Left ventricle myocardium inferior (tissue), 1 donor: Measurements from ENCODE around the gene ESYT2. TPM values are rescaled to one million over a fixed set of nuclear protein-coding genes. Genes with fewer than 3 reads are reported as not detected.

ENCODE experiments used
- DNase-seq: peaks from one replicate; pipeline ENCODE4 v3.0.0-alpha.2; 2020
- H3K27ac ChIP-seq: fragments of 200-600 bp; replicated peaks from 2 replicates; pipeline ENCODE4 v1.8.0; 2021
- H3K27me3 ChIP-seq: fragments of 200-600 bp; 2 replicates; pipeline ENCODE4 v1.8.0; 2021; ENCODE audit warnings: low read depth
- H3K36me3 ChIP-seq: fragments of 200-600 bp; 2 replicates; pipeline ENCODE4 v1.8.0; 2021
- H3K4me1 ChIP-seq: fragments of 200-600 bp; 2 replicates; pipeline ENCODE4 v1.8.0; 2021
- H3K4me3 ChIP-seq: fragments of 200-600 bp; 2 replicates; pipeline ENCODE4 v1.8.0; 2021; ENCODE audit warnings: mild to moderate bottlenecking, moderate library complexity
- H3K9me3 ChIP-seq: fragments of 200-600 bp; replicated peaks from 2 replicates; pipeline ENCODE4 v1.8.0; 2021
- CTCF ChIP-seq: fragments of 200-600 bp; IDR thresholded peaks from 2 replicates; pipeline ENCODE4 v1.8.0; 2021; ENCODE audit warnings: antibody characterized with exemption, mild to moderate bottlenecking, borderline replicate concordance
- intact Hi-C: fragments of 100-400 bp; cut with micrococcal nuclease; formaldehyde crosslinking; loops from one replicate; pipeline ENCODE4 v1.11.0; 2022
- total RNA-seq: library from RNA; stranded (reverse); fragmentation: NEBNext Ultra II Directional; extraction: Animal tissue kit (Norgen Biotek cat#: 25700); gene quantifications from one replicate; pipeline ENCODE4 v1.2.1, GENCODE V29; 2021
- donor health status: DM: no; HTN: yes; CAD: no; lungs with severe emphysema.

Gene ESYT2
- total RNA-seq, 1 donor from 2014 or later, result 41.1 TPM

DNA sequence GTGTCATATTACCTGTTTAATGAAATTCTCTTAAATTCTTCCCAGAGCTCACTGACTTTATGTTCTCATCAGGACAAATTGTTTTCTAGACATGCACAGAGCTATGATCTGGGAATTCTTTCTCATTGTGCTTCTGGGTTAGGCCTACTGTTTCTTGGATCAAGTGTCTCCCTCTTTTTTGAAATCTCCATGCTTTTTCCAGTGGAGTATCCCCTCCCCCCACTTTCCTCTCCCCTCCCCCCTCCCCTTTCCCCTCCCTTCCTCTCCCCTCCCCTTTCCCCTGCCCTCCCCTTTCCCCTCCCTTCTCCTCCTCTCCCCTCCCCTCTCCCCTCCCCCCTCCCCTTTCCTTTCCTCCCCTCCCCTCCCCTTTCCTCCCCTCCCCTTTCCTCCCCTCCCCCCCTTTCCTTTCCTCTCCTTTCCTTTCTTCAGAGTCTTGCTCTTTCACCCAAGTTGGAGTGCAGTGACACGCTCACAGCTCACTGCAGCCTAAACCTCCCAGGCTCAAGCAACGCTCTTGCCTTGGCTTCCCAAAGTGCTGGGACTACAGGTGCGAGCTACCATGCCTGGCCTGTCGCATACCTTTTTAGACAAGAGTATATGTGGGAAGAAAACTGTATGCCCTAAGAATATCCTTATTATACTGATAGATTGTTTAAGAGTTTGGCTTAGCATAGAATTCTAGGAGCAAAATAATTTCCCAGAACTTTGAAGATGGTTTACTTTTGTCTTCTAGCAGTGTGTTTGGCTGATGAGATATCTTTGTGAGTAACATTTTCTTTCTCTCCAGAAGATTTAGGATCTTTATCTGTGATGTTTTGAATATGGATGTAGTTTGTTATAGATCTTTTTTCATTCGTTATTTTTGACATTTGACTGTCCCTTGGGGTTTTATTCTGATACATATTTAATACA, 29.5 kb upstream of the ESYT2 start:
- Histone ChIP-seq H3K36me3 (no peaks in the 10 kb centered on the region), H3K4me3 (no peak overlapping the region), H3K4me1 (peaks cover 73% of the 10 kb centered on the region), H3K9me3 (no peaks in the 10 kb centered on the region), H3K27me3 (no peaks in the 10 kb centered on the region), H3K27ac (peak overlapping the region; percentile 97)
- intact Hi-C loops, result no loop called here
- TF ChIP-seq CTCF, result no peak
- no peak for DNase-seq

- Histone ChIP-seq H3K9me3 (no peaks in the 10 kb centered on the region), H3K27me3 (no peaks in the 10 kb centered on the region), H3K4me1 (peaks cover 74% of the 10 kb centered on the region), H3K4me3 (peak overlapping the region; percentile 99), H3K27ac (peak overlapping the region; percentile 97), H3K36me3 (no peaks in the 10 kb centered on the region)
- intact Hi-C loops, result no loop called here
- DNase-seq, result no peak
- TF ChIP-seq CTCF, result no peak
Observed at GRCh38 chr7:158856883-158857668, 27.8 kb upstream of the ESYT2 start.

GRCh38 chr7:158854681-158855081, 25.4 kb upstream of the ESYT2 start:
- H3K27ac ChIP-seq, result no peak overlapping the region
- peaks cover 74% of the 10 kb centered on the region for H3K4me1 ChIP-seq
- H3K36me3 ChIP-seq, result no peaks in the 10 kb centered on the region
- no peak for DNase-seq
- no peaks in the 10 kb centered on the region for H3K27me3 ChIP-seq
- H3K4me3 ChIP-seq, result no peak overlapping the region
- TF ChIP-seq CTCF, result no peak
- intact Hi-C loops, result no loop called here
- no peaks in the 10 kb centered on the region for H3K9me3 ChIP-seq

DNA sequence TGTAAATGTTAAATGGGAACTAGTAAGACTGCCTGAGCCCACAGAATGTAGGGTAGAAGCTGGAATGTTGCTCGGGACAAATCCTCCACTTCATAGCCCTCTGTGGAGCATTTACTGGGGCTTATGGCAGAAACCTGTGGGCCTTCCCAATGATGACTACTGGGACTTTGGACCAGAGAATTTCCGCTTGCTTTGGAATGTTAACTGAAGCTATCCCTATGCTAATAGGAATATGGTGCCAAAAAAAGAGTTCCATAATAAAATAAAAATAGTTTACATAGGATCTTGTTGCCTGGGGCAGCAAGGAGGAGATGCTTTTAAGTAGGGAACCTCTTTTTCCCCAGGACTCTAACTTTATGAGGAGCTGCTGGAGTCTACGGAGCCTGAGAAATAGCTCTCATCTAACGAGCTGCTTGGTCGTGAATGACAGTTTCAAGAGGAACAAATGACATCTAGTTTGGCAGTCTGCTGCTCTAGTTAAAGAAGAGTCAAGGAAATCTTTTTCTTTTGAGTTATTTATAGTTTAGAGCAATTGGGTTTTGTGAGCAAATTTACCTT, 21.3 kb upstream of the ESYT2 start:
- Histone ChIP-seq H3K4me3 (no peak overlapping the region), H3K36me3 (no peaks in the 10 kb centered on the region), H3K4me1 (peaks cover 48% of the 10 kb centered on the region), H3K9me3 (no peaks in the 10 kb centered on the region), H3K27ac (peak overlapping the region; percentile 62), H3K27me3 (no peaks in the 10 kb centered on the region)
- no peak for TF ChIP-seq CTCF
- no peak for DNase-seq
- intact Hi-C loops, result no loop called here

GRCh38 chr7:158849768-158850544, 20.6 kb upstream of the ESYT2 start:
- no peaks in the 10 kb centered on the region for H3K9me3 ChIP-seq
- H3K27me3 ChIP-seq, result no peaks in the 10 kb centered on the region
- no peak for DNase-seq
- no peaks in the 10 kb centered on the region for H3K36me3 ChIP-seq
- H3K4me1 ChIP-seq, result peaks cover 47% of the 10 kb centered on the region
- H3K27ac ChIP-seq, result peak overlapping the region; percentile 62
- no peak overlapping the region for H3K4me3 ChIP-seq
- intact Hi-C loops, result no loop called here
- TF ChIP-seq CTCF, result no peak
